Cardiac muscle cell (in vitro differentiated cells and primary cell): ENCODE measurements around the gene HENMT1. TPM values are rescaled to one million over a fixed set of nuclear protein-coding genes. Genes with fewer than 3 reads are reported as not detected.

Source experiments
- DNase-seq, 2 donors: peaks; one replicate each; pipeline versions ENCODE4 v3.0.0 to v3.0.0-alpha.2; 2010 to 2017; ENCODE audit warnings: low read depth in 1 of 2, low spot score in 1 of 2
- H3K27ac ChIP-seq: fragments of 200-600 bp; sonication (generic); 2 replicates; pipeline ENCODE4 v1.5.1; 2016
- H3K27me3 ChIP-seq: fragments of 200-600 bp; sonication (generic); 2 replicates; pipeline ENCODE4 v1.6.0; 2016; ENCODE audit warnings: control low read depth
- H3K36me3 ChIP-seq: fragments of 200-600 bp; sonication (generic); 2 replicates; pipeline ENCODE4 v1.5.1; 2016; ENCODE audit warnings: control low read depth
- H3K4me1 ChIP-seq: fragments of 200-600 bp; sonication (generic); 2 replicates; pipeline ENCODE4 v1.8.1; 2017; ENCODE audit warnings: low read depth, mild to moderate bottlenecking, mixed run types
- H3K4me3 ChIP-seq: fragments of 200-600 bp; sonication (generic); 2 replicates; pipeline ENCODE4 v1.5.1; 2016; ENCODE audit warnings: mild to moderate bottlenecking
- H3K9me3 ChIP-seq: fragments of 200-600 bp; sonication (generic); 2 replicates; pipeline ENCODE4 v1.5.1; 2017; ENCODE audit warnings: low read depth, mild to moderate bottlenecking, control low read depth
- CTCF ChIP-seq: IDR thresholded peaks from 2 replicates; pipeline ENCODE4 v1.5.1; 2012; ENCODE audit warnings: low read depth, mild to moderate bottlenecking, low read length
- polyA plus RNA-seq: library from polyadenylated mRNA; unstranded; fragments of >200 nt; fragmentation: Nextera tagmentation; extraction: Ambion mirVana; gene quantifications from 2 replicates; pipeline ENCODE4 v1.2.1, GENCODE V29; 2016
- total RNA-seq: library from RNA; depleted of rRNA; stranded (reverse); fragments of >200 nt; gene quantifications from 2 replicates; pipeline ENCODE4 v1.2.3, GENCODE V29; 2016

HENMT1 gene
- total and polyA plus RNA-seq, 2 experiments from 2014 or later = 1.1 to 1.9 TPM

DNA sequence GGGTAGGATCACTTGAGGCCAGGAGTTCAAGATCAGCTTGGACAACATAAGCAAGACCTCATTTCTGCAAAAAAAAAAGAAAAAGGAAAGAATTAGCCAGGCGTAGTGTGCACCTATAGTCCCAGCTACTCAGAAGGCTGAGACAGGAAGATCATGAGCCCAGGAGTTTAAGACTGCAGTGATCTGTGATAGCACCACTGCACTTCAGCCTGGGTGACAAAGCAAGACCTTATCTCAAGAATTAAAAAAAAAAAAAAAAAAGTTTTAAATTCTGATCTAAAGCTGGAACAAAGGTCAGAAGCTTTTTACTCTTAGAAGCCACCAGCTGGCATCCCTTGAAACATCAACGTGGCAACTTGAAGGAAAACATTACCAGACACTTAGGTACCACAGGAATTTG is 45.3 kb downstream of the HENMT1 start:
- Histone ChIP-seq H3K4me1 (peaks cover 11% of the 10 kb centered on the region), H3K9me3 (no peaks in the 10 kb centered on the region), H3K36me3 (no peaks in the 10 kb centered on the region), H3K27me3 (no peaks in the 10 kb centered on the region), H3K27ac (no peak overlapping the region), H3K4me3 (no peak overlapping the region)
- DNase-seq = peak in 1 of 2 donors; percentile 45
- TF ChIP-seq CTCF = no peak

DNA sequence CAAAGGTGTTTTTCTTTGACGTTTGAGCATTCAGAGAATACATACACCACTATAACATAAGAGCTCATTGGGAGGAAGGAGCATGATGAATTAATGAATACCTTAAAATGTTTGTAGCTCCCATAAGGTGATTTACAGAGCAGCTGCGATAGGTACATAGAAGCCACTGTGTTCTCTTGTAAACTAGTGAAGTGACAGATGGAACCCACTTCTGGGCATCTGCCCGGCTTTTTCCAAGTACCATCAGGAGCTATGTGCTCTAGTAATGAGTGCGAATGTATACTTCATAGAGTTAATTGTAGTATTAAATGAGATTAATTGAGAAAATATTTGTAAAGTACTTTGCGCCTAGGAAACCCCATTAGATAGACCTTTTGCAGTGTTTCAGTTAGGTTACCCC is 48.4 kb downstream of the HENMT1 start:
- Histone ChIP-seq H3K4me3 (no peak overlapping the region), H3K36me3 (no peaks in the 10 kb centered on the region), H3K9me3 (no peaks in the 10 kb centered on the region), H3K4me1 (peaks cover 26% of the 10 kb centered on the region), H3K27me3 (no peaks in the 10 kb centered on the region), H3K27ac (no peak overlapping the region)
- no peak for TF ChIP-seq CTCF
- DNase-seq = no peak

GRCh38 chr1:108611984-108612383 is 48.9 kb downstream of the HENMT1 start:
- DNase-seq = no peak
- Histone ChIP-seq H3K27me3 (no peaks in the 10 kb centered on the region), H3K4me3 (no peak overlapping the region), H3K9me3 (no peaks in the 10 kb centered on the region), H3K4me1 (peaks cover 26% of the 10 kb centered on the region), H3K27ac (no peak overlapping the region), H3K36me3 (no peaks in the 10 kb centered on the region)
- no peak for TF ChIP-seq CTCF

DNA sequence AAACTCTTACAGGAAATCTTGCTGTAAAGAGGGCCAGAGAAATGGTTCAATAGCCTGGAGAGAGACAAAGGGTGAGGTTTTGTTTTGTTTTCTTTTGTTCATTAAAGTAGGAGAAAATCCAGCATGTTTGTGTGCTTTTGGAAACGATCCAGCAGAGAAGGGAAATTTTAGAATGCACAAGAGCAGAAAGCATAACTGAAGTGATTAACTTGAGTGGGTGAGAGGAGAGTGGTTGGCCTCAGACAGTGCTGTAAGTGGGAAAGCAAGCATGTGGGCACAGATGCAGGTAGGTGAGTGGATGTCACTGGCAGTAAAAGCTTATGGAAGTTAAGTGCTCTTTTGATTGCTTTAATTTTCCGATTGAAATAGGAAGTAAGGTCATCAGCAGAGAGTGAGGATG is 50.8 kb downstream of the HENMT1 start:
- peak overlapping the region; percentile 65 for H3K27ac ChIP-seq

GRCh38 chr1:108609483-108610049 is 51.3 kb downstream of the HENMT1 start:
- DNase-seq = peak in 1 of 2 donors; percentile 13
- H3K27me3 ChIP-seq = no peaks in the 10 kb centered on the region
- no peak overlapping the region for H3K4me3 ChIP-seq
- H3K36me3 ChIP-seq = no peaks in the 10 kb centered on the region
- no peak for TF ChIP-seq CTCF
- H3K27ac ChIP-seq = peak overlapping the region; percentile 65
- H3K4me1 ChIP-seq = peaks cover 16% of the 10 kb centered on the region
- no peaks in the 10 kb centered on the region for H3K9me3 ChIP-seq

More for the DNA sequence above, 50.8 kb downstream of the HENMT1 start:
- H3K4me3 ChIP-seq = no peak overlapping the region
- peaks cover 16% of the 10 kb centered on the region for H3K4me1 ChIP-seq
- H3K36me3 ChIP-seq = no peaks in the 10 kb centered on the region
- TF ChIP-seq CTCF = no peak
- H3K27me3 ChIP-seq = no peaks in the 10 kb centered on the region
- peak; percentile 32 to 51 for DNase-seq
- H3K9me3 ChIP-seq = no peaks in the 10 kb centered on the region

DNA sequence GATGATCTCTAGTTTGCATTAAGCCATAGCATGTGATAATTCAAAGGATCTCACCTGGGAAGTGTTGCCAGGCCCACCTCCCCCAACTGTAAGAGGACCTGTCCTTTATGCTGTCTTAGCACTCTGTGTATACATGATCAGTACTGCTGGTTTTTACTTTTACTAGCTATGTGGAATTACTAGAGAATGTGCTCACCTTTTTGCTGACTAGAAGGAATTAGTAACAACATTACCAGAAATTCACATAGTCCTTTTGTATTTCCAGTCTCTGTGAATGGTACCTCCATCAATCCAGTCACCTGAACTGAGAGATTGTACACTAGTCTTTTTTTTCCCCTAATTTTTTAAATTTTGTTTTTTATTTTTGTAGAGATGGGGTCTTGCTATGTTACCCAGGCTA is 54.4 kb downstream of the HENMT1 start:
- H3K36me3 ChIP-seq = no peaks in the 10 kb centered on the region
- TF ChIP-seq CTCF = no peak
- DNase-seq = no peak
- no peaks in the 10 kb centered on the region for H3K9me3 ChIP-seq
- H3K27ac ChIP-seq = no peak overlapping the region
- no peak overlapping the region for H3K4me3 ChIP-seq
- H3K4me1 ChIP-seq = peaks cover 40% of the 10 kb centered on the region
- no peaks in the 10 kb centered on the region for H3K27me3 ChIP-seq
